Measurements from ENCODE around the gene OR2Y1.

The OR2Y1 gene

DNA sequence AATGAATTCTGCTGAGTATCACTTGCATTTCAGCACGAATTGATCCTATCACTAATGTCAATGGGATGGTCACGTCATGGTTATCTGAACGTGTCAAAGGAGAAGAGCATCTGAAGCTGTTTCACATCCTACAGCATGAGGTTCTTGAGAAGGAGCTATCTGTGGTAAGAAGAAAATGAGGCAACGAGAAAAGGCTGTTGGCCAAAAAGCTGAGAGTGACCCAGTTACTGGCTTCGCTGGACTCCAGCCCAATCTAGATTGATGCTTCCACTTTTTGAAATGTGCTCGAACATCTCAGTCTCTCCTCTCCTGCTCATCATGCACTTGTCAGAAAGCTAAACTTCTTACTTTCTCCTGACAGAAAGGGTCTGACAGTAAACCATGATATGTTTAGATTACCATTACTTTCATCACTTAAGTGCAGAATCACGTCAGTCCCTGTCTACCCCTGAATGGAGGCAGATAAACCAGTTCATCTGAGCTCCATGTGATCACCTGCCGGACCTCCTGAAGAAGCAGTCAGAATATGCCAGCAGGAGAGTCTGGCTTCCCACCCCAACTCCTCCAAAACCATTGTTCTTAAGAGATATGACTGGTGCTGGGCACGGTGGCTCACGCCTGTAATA, 40.2 kb upstream of the OR2Y1 start:
- H3K27me3 ChIP-seq (ENCODE audit: insufficient read depth, low read length, poor library complexity) = no peaks in the 10 kb centered on the region
- DNase-seq (no peak), ATAC-seq (ENCODE audit: insufficient read depth, low read depth) (no peak)
- no peaks in the 10 kb centered on the region for H3K9me3 ChIP-seq (ENCODE audit: insufficient read depth, low read length, severe bottlenecking)
- H3K4me1 ChIP-seq (ENCODE audit: insufficient read depth, low read length) = no peaks in the 10 kb centered on the region
- H3K9ac ChIP-seq (ENCODE audit: low read depth, low read length) = no peak overlapping the region
- no peak overlapping the region for H3K27ac ChIP-seq (ENCODE audit: low read length)
- H2AFZ ChIP-seq (ENCODE audit: low read depth, low read length) = no peak overlapping the region
- H3K79me2 ChIP-seq (ENCODE audit: insufficient read depth, low read length) = no peaks in the 10 kb centered on the region
- H3K4me2 ChIP-seq (ENCODE audit: insufficient read depth, low read length) = no peak overlapping the region
- TF ChIP-seq EZH2 (IDR thresholded peaks at IDR 0.05; ENCODE audit: borderline replicate concordance, low read depth, low read length, severe bottlenecking) = no peak
- H3K4me3 ChIP-seq (ENCODE audit: low read depth in 1 of 2, low read length in 2 of 2) = no peak overlapping the region
- no peaks in the 10 kb centered on the region for H3K36me3 ChIP-seq (ENCODE audit: insufficient read depth, low read length)
- H4K20me1 ChIP-seq (ENCODE audit: insufficient read depth, low read length) = no peaks in the 10 kb centered on the region

DNA sequence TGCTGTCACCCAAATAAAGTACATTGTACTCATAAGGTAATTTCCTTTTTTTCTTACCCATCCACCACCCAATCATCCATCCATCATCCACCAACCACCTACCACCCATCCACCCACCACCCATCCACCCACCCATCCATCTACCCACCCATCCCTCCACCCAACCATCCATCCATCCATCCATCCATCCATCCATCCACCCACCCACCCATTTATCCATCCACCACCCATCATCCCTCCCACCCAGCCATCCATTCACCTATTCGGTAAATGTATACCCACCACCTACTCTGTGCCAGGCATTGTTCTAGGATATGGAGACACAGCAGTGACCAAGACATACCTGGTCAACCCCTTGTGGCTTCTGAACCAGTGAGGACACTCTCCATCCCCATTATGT, 37.6 kb upstream of the OR2Y1 start:
- no peaks in the 10 kb centered on the region for H3K4me1 ChIP-seq (ENCODE audit: insufficient read depth, low read length)
- H3K27me3 ChIP-seq (ENCODE audit: insufficient read depth, low read length, poor library complexity) = no peaks in the 10 kb centered on the region
- ATAC-seq (ENCODE audit: insufficient read depth, low read depth) (no peak), DNase-seq (no peak)
- TF ChIP-seq EZH2 (IDR thresholded peaks at IDR 0.05; ENCODE audit: borderline replicate concordance, low read depth, low read length, severe bottlenecking) = no peak
- TF ChIP-seq, protein P1, sequence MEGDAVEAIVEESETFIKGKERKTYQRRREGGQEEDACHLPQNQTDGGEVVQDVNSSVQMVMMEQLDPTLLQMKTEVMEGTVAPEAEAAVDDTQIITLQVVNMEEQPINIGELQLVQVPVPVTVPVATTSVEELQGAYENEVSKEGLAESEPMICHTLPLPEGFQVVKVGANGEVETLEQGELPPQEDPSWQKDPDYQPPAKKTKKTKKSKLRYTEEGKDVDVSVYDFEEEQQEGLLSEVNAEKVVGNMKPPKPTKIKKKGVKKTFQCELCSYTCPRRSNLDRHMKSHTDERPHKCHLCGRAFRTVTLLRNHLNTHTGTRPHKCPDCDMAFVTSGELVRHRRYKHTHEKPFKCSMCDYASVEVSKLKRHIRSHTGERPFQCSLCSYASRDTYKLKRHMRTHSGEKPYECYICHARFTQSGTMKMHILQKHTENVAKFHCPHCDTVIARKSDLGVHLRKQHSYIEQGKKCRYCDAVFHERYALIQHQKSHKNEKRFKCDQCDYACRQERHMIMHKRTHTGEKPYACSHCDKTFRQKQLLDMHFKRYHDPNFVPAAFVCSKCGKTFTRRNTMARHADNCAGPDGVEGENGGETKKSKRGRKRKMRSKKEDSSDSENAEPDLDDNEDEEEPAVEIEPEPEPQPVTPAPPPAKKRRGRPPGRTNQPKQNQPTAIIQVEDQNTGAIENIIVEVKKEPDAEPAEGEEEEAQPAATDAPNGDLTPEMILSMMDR (IDR thresholded peaks at IDR 0.05; ENCODE audit: borderline replicate concordance, extremely low read depth, low read length, poor library complexity, severe bottlenecking) = no peak
- no peaks in the 10 kb centered on the region for H3K36me3 ChIP-seq (ENCODE audit: insufficient read depth, low read length)
- H3K9ac ChIP-seq (ENCODE audit: low read depth, low read length) = no peak overlapping the region
- no peak overlapping the region for H3K27ac ChIP-seq (ENCODE audit: low read length)
- no peaks in the 10 kb centered on the region for H3K79me2 ChIP-seq (ENCODE audit: insufficient read depth, low read length)
- no peaks in the 10 kb centered on the region for H3K9me3 ChIP-seq (ENCODE audit: insufficient read depth, low read length, severe bottlenecking)
- no peak overlapping the region for H3K4me2 ChIP-seq (ENCODE audit: insufficient read depth, low read length)
- no peak overlapping the region for H3K4me3 ChIP-seq (ENCODE audit: low read depth in 1 of 2, low read length in 2 of 2)
- no peak overlapping the region for H2AFZ ChIP-seq (ENCODE audit: low read depth, low read length)
- no peaks in the 10 kb centered on the region for H4K20me1 ChIP-seq (ENCODE audit: insufficient read depth, low read length)

DNA sequence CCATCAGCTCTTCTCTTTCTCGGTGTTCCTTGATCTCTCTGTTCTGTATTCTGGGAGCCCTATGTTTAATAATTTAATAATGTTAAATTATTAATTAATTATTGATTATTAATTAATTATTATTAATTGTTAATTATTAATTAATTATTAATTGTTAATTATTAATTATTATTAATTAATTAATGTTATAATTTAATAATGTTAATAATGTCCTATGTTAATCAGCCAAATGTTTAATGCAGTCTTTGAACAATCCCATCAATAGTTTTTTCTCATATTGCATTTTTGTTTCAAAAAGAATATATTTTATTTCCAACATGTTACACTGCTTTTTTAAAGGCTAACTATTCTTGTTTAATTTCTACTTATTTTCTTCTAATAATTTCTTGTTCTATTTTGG, 36.5 kb upstream of the OR2Y1 start:
- Histone ChIP-seq H3K27ac (ENCODE audit: low read length) (no peak overlapping the region), H3K27me3 (ENCODE audit: insufficient read depth, low read length, poor library complexity) (no peaks in the 10 kb centered on the region), H3K79me2 (ENCODE audit: insufficient read depth, low read length) (no peaks in the 10 kb centered on the region), H3K36me3 (ENCODE audit: insufficient read depth, low read length) (no peaks in the 10 kb centered on the region), H3K9me3 (ENCODE audit: insufficient read depth, low read length, severe bottlenecking) (peaks cover 5% of the 10 kb centered on the region), H3K4me1 (ENCODE audit: insufficient read depth, low read length) (no peaks in the 10 kb centered on the region), H3K9ac (ENCODE audit: low read depth, low read length) (no peak overlapping the region), H2AFZ (ENCODE audit: low read depth, low read length) (no peak overlapping the region), H3K4me3 (ENCODE audit: low read depth in 1 of 2, low read length in 2 of 2) (no peak overlapping the region), H3K4me2 (ENCODE audit: insufficient read depth, low read length) (no peak overlapping the region), H4K20me1 (ENCODE audit: insufficient read depth, low read length) (no peaks in the 10 kb centered on the region)
- DNase-seq = no peak
- TF ChIP-seq, protein P1 (IDR thresholded peaks at IDR 0.05; ENCODE audit: borderline replicate concordance, extremely low read depth, low read length, poor library complexity, severe bottlenecking) = no peak
- no peak for TF ChIP-seq EZH2 (IDR thresholded peaks at IDR 0.05; ENCODE audit: borderline replicate concordance, low read depth, low read length, severe bottlenecking)
- no peak for ATAC-seq (ENCODE audit: insufficient read depth, low read depth)

DNA sequence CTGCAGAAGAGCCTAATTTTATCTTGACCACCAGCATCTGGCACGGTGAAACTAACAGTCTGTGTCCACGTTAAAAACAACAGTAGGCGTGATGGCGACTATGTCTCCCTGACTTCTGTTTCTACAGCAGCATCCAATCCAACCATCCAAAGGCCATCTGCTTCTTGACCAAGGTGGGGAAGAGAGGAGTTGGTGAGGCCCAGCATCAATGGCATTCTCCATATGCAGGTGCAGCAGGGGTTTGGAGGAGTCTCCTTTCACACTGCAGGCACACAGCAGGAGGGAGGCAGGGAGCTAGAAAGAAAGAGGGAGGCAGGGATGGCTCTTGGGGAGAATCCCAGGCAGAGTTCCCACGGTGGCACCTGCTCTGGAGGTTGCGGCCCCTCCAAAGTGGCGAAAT, 35.8 kb upstream of the OR2Y1 start:
- DNase-seq = no peak
- no peak overlapping the region for H2AFZ ChIP-seq (ENCODE audit: low read depth, low read length)

More for the DNA sequence above, 35.8 kb upstream of the OR2Y1 start:
- Histone ChIP-seq H3K27ac (ENCODE audit: low read length) (no peak overlapping the region), H3K4me2 (ENCODE audit: insufficient read depth, low read length) (no peak overlapping the region), H3K4me3 (ENCODE audit: low read depth in 1 of 2, low read length in 2 of 2) (no peak overlapping the region), H3K9ac (ENCODE audit: low read depth, low read length) (no peak overlapping the region), H3K4me1 (ENCODE audit: insufficient read depth, low read length) (no peaks in the 10 kb centered on the region), H3K9me3 (ENCODE audit: insufficient read depth, low read length, severe bottlenecking) (peaks cover 5% of the 10 kb centered on the region), H3K36me3 (ENCODE audit: insufficient read depth, low read length) (no peaks in the 10 kb centered on the region), H3K27me3 (ENCODE audit: insufficient read depth, low read length, poor library complexity) (no peaks in the 10 kb centered on the region), H3K79me2 (ENCODE audit: insufficient read depth, low read length) (no peaks in the 10 kb centered on the region), H4K20me1 (ENCODE audit: insufficient read depth, low read length) (no peaks in the 10 kb centered on the region)
- TF ChIP-seq EZH2 (IDR thresholded peaks at IDR 0.05; ENCODE audit: borderline replicate concordance, low read depth, low read length, severe bottlenecking) = no peak
- TF ChIP-seq, protein P1 (IDR thresholded peaks at IDR 0.05; ENCODE audit: borderline replicate concordance, extremely low read depth, low read length, poor library complexity, severe bottlenecking) = no peak
- no peak for ATAC-seq (ENCODE audit: insufficient read depth, low read depth)
